Omental fat pad (tissue), 4 donors: ENCODE data around the gene RAB29. TPM values are rescaled to one million over a fixed set of nuclear protein-coding genes. Genes with fewer than 3 reads are reported as not detected.

Experiments
- ATAC-seq: fragments of 150-250 bp; one replicate; pipeline ENCODE4 v1.9.1; 2016; ENCODE audit warnings: mild to moderate bottlenecking, moderate library complexity; ENCODE audit not compliant: low FRiP score
- DNase-seq: peaks from one replicate; pipeline ENCODE4 v3.0.0-alpha.2; 2019; ENCODE audit warnings: low spot score
- total RNA-seq, 4 donors: library from RNA; depleted of rRNA; stranded (reverse); fragments of >200 nt; gene quantifications; one replicate each; pipeline ENCODE4 v1.1.0, GENCODE V29; 2016
- TF ChIP-seq, protein P1 (sequence below), 3 donors: fragments of 450-650 bp; IDR thresholded peaks; one replicate each; pipeline ENCODE4 v1.5.1; 2016 to 2017; ENCODE audit warnings: antibody characterized with exemption in 3 of 3, mild to moderate bottlenecking in 3 of 3, moderate library complexity in 2 of 3

The RAB29 gene
- total RNA-seq, 4 donors from 2014 or later: 14.4 to 26.9 (median 20.0) TPM

DNA sequence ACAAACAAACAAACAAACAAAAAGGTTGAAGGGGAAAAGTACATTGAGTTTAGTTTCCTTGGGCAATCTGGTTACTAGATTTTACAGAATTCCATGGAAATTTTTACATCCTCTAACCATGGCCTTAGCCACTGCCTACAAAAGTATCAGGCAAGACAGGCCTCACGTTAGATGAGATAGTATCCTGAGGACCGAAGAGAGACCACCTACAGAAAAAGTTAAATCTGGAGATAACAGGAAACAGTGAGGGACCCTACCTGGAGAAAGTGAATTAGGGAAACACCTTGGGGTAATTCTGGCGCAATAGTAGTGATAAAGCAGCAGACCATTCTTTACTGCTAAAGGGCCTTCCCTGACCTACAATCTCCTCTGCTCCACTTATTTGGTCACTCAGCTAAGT is 8.7 kb downstream of the RAB29 start:
- no peak for ATAC-seq
- TF ChIP-seq, protein P1, sequence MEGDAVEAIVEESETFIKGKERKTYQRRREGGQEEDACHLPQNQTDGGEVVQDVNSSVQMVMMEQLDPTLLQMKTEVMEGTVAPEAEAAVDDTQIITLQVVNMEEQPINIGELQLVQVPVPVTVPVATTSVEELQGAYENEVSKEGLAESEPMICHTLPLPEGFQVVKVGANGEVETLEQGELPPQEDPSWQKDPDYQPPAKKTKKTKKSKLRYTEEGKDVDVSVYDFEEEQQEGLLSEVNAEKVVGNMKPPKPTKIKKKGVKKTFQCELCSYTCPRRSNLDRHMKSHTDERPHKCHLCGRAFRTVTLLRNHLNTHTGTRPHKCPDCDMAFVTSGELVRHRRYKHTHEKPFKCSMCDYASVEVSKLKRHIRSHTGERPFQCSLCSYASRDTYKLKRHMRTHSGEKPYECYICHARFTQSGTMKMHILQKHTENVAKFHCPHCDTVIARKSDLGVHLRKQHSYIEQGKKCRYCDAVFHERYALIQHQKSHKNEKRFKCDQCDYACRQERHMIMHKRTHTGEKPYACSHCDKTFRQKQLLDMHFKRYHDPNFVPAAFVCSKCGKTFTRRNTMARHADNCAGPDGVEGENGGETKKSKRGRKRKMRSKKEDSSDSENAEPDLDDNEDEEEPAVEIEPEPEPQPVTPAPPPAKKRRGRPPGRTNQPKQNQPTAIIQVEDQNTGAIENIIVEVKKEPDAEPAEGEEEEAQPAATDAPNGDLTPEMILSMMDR (IDR thresholded peaks at IDR 0.05): no peak
- no peak for DNase-seq

- DNase-seq (no peak), ATAC-seq (no peak)
- TF ChIP-seq, protein P1 (IDR thresholded peaks at IDR 0.05): no peak
Observed at GRCh38 chr1:205766038-205766437, 9.2 kb downstream of the RAB29 start.

GRCh38 chr1:205764578-205764977 is 10.7 kb downstream of the RAB29 start:
- ATAC-seq (no peak), DNase-seq (no peak)
- TF ChIP-seq, protein P1 (IDR thresholded peaks at IDR 0.05): no peak

DNA sequence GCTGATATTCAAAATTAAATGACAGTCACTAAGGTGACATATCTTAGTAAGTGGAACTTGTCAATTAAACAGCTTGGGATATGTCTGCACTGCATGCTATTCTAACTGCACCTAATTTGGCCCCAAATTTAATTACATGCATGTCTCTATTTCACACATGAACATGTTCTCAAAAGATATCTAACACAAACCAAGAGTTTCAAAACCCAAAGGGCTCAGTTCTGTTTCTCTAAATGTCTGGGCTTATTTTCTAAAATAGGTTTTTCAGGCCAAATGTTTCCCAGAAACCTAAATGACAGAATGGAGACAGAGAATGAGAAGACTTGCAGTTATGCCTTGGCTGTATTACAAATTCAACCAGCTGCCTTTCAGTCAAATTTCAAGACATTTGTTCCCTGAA is 11.3 kb downstream of the RAB29 start:
- TF ChIP-seq, protein P1 (IDR thresholded peaks at IDR 0.05): no peak
- DNase-seq (no peak), ATAC-seq (no peak)

DNA sequence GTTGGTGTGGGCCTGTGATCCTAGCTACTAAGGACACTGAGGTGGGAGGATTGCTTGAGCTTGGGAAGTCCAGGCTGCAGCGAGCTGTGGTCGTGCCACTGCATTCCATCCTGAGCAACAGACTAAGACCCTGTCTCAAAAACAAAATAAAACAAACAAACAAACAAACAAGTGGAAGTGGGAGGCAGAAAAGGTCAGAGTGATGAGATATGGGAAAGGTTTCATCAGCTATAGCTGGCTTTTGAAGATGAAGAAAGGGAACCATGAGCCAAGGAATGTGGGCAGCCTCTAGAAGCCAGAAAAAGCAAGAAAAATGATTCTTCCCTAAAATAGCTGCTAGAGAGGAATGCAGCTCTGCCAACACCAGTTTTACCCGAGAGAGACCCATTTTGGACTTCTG is 14.7 kb downstream of the RAB29 start:
- TF ChIP-seq, protein P1 (IDR thresholded peaks at IDR 0.05): no peak
- ATAC-seq (no peak), DNase-seq (no peak)

- ATAC-seq (no peak), DNase-seq (no peak)
- TF ChIP-seq, protein P1 (IDR thresholded peaks at IDR 0.05): no peak
Observed at GRCh38 chr1:205756552-205756951, 18.7 kb downstream of the RAB29 start.

- ATAC-seq: no peak
- TF ChIP-seq, protein P1 (IDR thresholded peaks at IDR 0.05): no peak
- DNase-seq: no peak
Observed at GRCh38 chr1:205754857-205755256, 20.4 kb downstream of the RAB29 start.
